Measurements from ENCODE around the gene PRKN.

GRCh38 chr6:161487217-161487531 is 1240.4 kb downstream of the PRKN start:
- no peak for TF ChIP-seq CTCF (IDR thresholded peaks at IDR 0.05)
- TF ChIP-seq EZH2 (IDR thresholded peaks at IDR 0.05): no peak
- no peak for TF ChIP-seq EZH2phosphoT487 (IDR thresholded peaks at IDR 0.05)

All from neural progenitor cell (in vitro differentiated cells).